Kidney tubule cell (primary cell): ENCODE results near the gene OR7G1.
A peak's percentile ranks its signal among the peaks of the same experiment; 100 is the strongest.
"Not testable (repeated sequence)": the region's sequence is repeated elsewhere in the genome, so short reads cannot be mapped to it uniquely, and the experiment has no call there.

Source experiments
- DNase-seq: peaks from one replicate; pipeline ENCODE4 v3.0.0-alpha.2; 2018; ENCODE audit warnings: low spot score

The OR7G1 gene

DNA sequence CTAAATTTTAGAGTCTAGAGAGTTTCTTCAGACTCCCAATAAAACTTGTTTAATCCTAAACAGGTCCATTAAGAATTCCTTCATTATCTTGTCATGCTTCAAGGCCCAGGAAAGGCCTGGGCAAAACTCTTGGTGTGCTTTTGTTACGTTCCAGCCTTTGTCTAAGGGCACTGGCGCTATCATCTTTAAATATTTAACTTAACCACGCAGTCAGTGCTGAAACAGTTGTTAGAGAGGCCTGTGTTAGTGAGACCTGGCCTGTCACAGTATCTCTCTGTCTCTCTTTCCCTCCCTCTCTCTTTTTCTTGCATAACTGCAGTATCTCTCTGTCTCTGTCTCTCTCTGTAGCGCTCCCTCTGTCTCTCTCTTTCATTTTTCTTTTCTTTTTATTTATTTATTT is 36.9 kb downstream of the OR7G1 start:
- peak; percentile 59 for DNase-seq

DNA sequence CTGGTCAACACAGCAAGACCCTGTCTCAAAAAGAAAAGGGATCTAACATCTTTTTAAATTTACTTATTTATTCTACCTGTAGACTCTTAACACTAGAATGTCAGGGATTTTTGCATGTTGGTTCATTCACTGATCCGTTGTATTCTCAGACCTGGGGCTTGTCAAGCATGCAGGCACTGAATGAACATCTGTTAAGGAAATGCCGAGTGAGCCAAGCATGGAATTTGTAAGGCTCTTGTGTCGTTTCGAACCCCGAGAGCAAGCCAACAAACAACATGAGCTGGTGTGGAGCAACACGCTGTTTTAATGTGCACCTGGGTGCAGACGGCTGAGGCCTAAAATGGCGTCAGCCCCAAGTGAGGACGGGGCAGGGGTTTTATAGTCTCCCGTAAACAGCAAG is 38.7 kb downstream of the OR7G1 start:
- DNase-seq, result peak; percentile 42

DNA sequence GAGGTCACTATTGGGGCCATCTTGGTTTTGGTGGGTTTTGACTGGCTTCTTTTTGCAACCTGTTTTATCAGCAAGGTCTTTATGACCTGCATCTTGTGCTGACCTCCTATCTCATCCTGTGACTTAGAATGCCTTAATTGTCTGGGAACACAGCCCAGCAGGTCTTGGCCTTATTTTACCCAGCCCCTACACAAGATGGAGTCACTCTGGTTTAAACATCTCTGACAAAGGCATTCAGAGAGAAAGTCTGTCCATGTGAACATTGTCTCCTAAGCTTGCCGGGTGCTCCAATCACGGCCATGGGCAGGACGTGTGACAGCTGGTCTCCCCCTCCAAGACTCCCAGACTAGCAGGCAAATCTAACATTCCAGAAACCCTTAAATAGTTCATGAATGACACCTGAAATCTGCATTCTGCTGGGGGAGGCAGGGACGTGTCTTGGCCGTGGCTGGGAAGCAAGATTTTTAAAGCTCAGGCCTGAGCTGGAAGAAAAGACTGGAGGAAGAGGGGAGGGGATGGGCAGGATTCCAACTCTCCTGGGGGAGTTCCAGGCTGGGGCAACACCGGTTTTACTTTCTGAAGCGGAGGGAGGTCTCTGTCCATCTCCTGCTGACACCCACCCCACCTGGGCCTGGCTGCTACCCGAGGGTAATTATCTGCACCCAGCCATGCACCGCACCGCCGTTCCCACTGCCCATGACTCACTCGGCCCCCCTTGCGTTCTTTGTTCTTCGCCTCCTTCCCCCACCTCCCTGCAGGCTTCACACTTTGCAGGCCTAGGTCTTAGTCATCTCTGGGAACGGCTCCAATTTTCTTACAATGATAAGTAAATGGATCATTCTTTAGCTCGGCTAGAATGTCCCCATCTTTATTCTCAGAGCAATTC is 40.3 kb downstream of the OR7G1 start:
- DNase-seq, result peak; percentile 100

DNA sequence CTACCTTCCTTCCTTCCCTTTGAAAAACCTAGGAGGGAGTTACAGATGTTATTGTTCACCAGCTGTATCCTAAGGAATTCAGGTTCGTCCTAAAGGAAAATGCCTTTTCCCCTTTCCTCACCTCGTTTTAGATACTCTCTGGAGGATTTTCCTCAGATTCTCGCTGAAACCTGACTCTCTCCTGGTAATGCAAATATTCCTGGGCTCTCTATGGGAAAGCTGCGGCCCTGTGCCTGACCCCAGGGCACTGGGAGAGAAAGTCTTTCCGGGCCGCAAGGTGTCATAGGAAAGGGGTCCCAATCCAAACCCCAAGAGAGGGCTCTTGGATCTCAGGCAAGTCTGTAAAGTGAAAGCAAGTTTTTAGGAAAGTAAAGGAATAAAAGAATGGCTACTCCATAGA is 41.8 kb downstream of the OR7G1 start:
- DNase-seq, result no peak

DNA sequence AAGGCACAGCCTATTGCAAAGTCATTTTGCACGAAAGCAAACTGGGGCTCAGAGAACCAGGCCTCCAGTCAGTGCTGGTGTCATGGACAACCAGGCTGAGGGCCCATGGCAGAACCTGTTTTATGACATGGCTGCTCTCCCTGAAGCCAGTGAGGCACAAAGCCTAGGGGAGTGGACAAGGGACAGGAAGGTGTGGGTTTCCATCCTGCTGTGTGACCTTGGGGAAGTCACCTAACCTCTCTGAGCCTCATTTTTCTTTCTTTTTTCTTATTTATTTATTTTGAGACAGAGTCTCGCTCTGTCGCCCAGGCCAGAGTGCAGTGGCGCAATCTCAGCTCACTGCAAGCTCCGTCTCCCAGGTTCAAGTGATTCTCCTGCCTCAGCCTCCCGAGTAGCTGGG is 43.8 kb downstream of the OR7G1 start:
- DNase-seq, result not testable (repeated sequence)

DNA sequence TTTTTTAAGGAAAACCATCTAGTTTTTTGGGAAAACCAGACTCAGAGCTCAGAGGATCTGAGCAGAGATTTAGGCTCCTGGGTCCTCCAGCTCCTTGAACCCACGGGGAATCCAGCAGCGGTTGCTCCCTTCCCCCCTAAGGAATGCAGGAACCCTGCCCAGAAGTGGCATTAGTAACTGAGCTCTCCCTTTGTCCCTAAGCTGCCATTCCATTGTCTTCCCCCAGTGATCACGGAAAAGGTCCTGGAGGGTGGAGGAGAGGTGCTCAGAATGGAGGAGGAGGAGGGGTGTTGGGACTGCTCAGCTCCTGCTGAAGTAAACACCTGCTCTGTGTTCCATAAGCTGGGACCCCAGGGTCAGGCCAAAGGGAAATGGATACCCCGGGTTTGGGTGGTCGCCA is 45.5 kb downstream of the OR7G1 start:
- DNase-seq, result peak; percentile 61

DNA sequence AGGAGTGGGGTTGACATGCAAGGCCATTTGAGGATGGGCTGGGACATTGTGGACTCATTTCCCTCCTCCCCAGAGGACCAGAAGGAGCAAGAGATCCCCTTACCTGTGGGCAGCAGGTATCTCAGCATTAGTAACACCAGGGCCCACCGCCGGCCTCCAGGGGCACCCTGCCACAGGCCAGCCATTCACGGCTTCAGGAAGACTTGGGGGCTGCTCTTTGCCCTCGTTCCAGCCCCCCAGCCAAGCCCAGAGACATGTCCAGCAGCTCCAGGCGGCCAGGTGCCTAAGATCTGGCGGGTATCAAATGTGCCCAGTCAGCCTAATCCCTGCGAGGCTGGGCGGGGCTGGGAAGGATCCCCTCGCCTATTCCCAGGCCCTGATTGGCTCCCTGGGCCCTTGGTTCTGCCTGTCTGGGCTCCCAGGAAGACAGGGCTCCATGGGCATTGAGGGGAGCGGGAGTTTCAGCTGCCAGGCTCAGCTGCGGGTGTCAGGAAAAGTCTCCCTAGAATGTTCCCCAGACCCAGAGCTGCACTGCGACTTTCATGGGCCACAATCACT is 50.0 kb downstream of the OR7G1 start:
- no peak for DNase-seq
